HG03060 (cell line): ENCODE results near the gene CHIC2.
A peak's percentile ranks its signal among the peaks of the same experiment; 100 is the strongest.

ENCODE experiments used
- ATAC-seq: cut with Tn5 transposase; IDR thresholded peaks from one replicate; pipeline ENCODE4 v1.9.1; 2021; ENCODE audit warnings: low read depth, moderate number of reproducible peaks; ENCODE audit not compliant: unreplicated experiment

The CHIC2 gene

GRCh38 chr4:54093324-54094240, 29.2 kb upstream of the CHIC2 start:
- ATAC-seq = no peak

GRCh38 chr4:54092405-54093323, 28.3 kb upstream of the CHIC2 start:
- ATAC-seq = no peak

DNA sequence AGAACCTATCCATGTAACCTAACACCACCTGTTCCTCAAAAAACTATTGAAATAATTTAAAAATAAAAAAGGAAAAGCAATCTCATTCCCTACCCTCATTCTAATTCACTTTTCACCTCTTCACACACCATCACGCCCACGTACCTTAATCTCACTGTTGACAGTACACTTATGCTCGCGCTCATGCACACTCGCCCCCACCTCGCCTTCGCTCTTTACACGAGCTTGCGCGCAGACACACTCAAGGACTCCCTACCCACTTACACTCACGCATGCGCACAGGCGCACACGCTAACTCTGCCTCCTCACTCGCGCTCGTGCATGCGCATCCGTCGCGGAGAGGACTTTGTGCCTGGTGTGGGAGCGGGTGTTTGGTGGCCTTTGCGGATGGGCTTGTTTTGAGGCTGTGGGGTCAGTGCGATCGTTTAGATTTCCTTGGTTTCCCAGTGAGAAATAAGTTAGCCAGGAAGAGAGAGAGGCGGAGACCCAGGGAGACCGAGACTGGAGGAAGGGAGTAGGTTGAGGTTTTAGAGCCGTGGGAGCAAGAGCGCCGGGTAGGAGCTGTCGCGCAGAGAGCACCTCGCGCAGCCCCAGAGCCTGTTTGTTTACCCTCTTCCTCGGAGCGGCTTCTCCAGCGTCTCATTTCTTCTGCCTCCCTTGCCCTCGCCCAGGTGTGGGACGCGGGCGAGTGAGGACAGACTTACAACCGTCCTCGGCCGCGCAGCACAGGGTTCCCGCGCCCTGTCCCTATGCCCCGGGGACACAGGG, 27.4 kb upstream of the CHIC2 start:
- no peak for ATAC-seq

- no peak for ATAC-seq
Observed at GRCh38 chr4:54090804-54091623, 26.6 kb upstream of the CHIC2 start.

DNA sequence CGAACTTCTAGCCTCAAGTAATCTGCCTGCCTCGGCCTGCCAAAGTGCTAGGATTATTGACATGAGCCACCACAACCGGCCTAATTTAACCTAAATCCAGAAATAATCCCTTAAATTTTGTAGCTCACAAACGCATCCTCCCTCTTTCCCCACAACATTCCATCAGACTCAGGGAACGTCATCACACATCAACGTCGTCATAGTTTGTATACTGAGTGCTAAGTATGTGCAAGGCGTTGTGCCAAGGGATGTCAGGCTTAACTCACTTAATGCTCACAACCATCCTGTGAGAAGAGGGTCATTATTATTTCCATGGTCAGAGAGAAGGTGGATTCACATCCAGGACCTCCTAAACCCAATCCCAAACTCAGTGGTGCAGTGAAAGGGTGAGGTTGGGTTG, 26.0 kb upstream of the CHIC2 start:
- no peak for ATAC-seq

- no peak for ATAC-seq
Observed at GRCh38 chr4:54089875-54090274, 25.5 kb upstream of the CHIC2 start.

DNA sequence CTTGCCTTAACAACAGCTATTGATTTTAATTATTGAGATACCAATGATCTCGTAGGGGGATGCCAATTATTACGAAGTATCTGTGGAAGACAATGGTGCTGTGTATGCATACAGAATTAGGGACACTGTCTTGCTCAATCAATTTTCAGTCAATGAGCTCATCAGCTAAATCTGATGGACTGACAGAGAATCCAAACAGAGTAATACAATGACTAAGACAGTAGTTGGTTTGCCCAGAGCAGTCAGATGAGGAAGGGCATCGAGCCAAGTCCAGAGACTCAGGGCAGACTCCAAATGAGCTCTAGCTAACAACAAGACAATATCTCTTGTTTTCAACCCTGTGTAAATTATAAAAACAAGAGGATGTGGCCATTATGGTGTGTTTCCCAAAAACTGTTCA, 20.9 kb upstream of the CHIC2 start:
- no peak for ATAC-seq

DNA sequence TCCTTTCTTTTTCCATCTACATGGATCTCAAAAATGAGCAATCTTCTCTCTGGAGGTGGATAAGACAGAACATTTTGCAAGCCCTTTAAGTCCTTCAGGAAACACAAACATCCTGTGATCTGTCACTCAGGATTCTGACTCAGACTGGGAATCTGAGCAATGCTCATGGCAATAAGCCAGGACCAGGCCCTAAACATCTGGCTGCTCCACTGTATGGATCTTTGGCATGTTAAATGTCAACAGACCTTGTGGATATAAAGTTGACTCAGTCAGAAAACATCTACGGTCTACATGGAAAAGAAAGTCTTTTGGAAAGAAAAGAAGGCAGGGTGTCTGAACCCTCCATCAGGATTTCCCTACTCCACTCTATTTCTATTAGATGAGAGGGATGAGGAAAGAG, 17.8 kb upstream of the CHIC2 start:
- no peak for ATAC-seq

DNA sequence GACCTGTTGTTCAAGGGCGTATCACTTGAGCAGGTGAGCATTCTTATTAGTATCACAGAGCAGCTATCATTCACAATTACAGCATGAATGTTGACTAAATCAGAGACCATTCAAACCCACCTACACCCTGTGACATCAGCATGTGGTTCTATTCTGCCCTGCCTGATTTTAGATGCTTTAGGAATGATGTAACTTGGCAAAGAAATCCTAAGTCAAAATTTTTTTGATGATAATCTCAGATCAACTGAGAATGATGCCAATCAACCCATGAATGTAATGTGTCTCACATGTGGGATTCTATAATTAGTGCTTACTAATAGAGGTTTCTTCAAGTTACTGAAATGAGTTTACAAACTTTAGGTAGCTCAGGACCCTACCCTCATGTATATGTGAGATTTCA, 13.4 kb upstream of the CHIC2 start:
- no peak for ATAC-seq

DNA sequence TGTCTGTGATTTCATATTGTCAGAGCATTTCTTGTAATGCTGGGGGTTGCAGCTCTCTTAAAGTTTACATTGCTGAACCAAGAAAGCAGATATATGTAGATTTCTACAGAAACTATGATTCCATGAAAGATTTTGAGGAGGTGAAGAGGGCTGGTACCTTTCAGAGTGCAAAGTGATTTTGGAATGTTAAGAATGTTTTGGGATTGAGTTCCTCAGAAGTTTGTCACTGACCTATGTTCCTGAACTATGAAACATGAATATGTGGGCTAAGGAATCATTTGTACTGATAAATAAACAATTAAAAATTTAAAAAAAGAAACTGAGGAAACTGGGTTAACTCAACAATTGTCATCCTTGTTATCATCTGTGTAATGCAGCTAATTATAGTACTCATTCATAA, 12.3 kb upstream of the CHIC2 start:
- no peak for ATAC-seq

- no peak for ATAC-seq
Observed at GRCh38 chr4:54074381-54074780, 10.0 kb upstream of the CHIC2 start.

GRCh38 chr4:54073271-54073880, 9.0 kb upstream of the CHIC2 start:
- ATAC-seq = no peak

DNA sequence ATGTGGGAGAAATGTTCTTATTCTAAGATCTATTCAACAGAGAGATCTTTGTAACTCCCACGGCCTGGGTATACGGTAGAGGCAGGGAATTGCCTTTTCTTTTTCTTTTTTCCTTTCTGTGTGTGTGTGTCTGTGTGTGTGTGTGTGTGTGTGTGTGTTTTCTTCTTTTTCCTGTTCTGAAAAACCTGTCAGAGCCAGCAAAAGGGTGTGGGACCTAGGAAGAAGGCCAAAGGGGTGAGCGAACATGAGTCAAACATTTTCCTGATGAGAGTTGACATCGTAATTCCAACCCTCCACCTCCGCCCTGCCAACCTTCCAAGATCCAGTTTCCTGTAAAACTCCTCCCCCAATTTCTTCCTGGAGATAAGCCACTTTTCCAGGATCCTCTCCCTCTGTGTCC, 2.8 kb upstream of the CHIC2 start:
- no peak for ATAC-seq

- ATAC-seq = no peak
Observed at GRCh38 chr4:54066718-54067129, 2.3 kb upstream of the CHIC2 start.

DNA sequence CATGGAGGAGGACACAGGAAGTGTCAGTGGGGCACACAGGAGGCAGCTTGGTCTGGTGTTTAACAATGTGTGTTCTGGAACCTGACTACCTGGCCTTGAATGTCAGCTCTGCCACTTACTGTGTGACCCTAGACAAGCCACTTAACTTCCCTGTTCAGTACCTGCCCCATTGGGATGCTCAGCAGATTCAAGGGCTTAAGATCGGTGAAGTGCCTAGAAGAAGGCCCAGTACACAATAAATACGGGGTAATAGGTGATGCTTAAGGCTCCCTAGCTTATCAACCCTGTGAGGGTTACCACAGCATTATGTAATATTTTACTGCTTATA, 1.6 kb upstream of the CHIC2 start:
- ATAC-seq = no peak

- ATAC-seq = no peak
Observed at GRCh38 chr4:54065282-54066087, 1.1 kb upstream of the CHIC2 start.

- peak; percentile 5 for ATAC-seq
Observed at GRCh38 chr4:54063737-54064316, 578 bp downstream of the CHIC2 start.

GRCh38 chr4:54063229-54063628, 1.2 kb downstream of the CHIC2 start:
- no peak for ATAC-seq
